OCI-LY7 (cell line): ENCODE measurements around the gene CTDSPL. TPM values are rescaled to one million over a fixed set of nuclear protein-coding genes. Genes with fewer than 3 reads are reported as not detected.

Experiments
- BruUV-seq: library from RNA; stranded (reverse); fragments of 400-500 nt; replicated peaks from 2 replicates; lab custom pipeline; 2021; lab: Mats Ljungman, UMichigan
- CTCF ChIA-PET: fragments of 300-600 bp; sonication (Branson Sonifier 250); formaldehyde crosslinking; loops from one replicate; lab custom pipeline; 2022; ENCODE audit warnings: antibody characterized with exemption; ENCODE audit not compliant: unreplicated experiment; lab: Charles Lee
- POLR2A ChIA-PET: fragments of 300-600 bp; sonication (Branson Sonifier 250); formaldehyde crosslinking; loops from one replicate; lab custom pipeline; 2022; ENCODE audit warnings: antibody characterized with exemption; lab: Charles Lee
- DNase-seq: peaks from one replicate; pipeline ENCODE4 v3.0.0-alpha.2; 2015; ENCODE audit warnings: low spot score
- H2AFZ ChIP-seq: fragments of 200-600 bp; sonication (generic), shearing (Covaris generic); 2 replicates; pipeline ENCODE4 v1.6.1; 2014; ENCODE audit warnings: mild to moderate bottlenecking, antibody characterized with exemption, low read length, moderate library complexity
- H3K27ac ChIP-seq: fragments of 200-600 bp; sonication (generic); 2 replicates; pipeline ENCODE4 v1.5.1; 2014; ENCODE audit warnings: mixed run types, low read depth, mild to moderate bottlenecking, moderate library complexity, low read length, inconsistent platforms; ENCODE audit not compliant: poor library complexity, severe bottlenecking
- H3K36me3 ChIP-seq: fragments of 200-600 bp; sonication (generic); 2 replicates; pipeline ENCODE4 v1.6.1; 2014; ENCODE audit warnings: mild to moderate bottlenecking, antibody characterized with exemption, low read length, moderate library complexity, mixed read lengths; ENCODE audit not compliant: insufficient read depth
- H3K4me1 ChIP-seq: fragments of 200-600 bp; sonication (generic); 2 replicates; pipeline ENCODE4 v1.5.1; 2014; ENCODE audit warnings: mild to moderate bottlenecking, low read length; ENCODE audit not compliant: insufficient read depth, poor library complexity, severe bottlenecking
- H3K4me2 ChIP-seq: fragments of 200-600 bp; sonication (generic); 2 replicates; pipeline ENCODE4 v1.6.1; 2014; ENCODE audit warnings: mild to moderate bottlenecking, low read length
- H3K4me3 ChIP-seq: fragments of 200-600 bp; sonication (generic); 2 replicates; pipeline ENCODE4 v1.5.1; 2014; ENCODE audit warnings: mild to moderate bottlenecking, low read depth, low read length; ENCODE audit not compliant: poor library complexity, severe bottlenecking
- H3K79me2 ChIP-seq: fragments of 200-600 bp; sonication (generic); 2 replicates; pipeline ENCODE4 v1.6.1; 2016; ENCODE audit warnings: low read depth, mild to moderate bottlenecking, low read length, moderate library complexity, mixed read lengths; ENCODE audit not compliant: insufficient read depth
- H3K9me2 ChIP-seq: fragments of 200-600 bp; sonication (generic); 2 replicates; pipeline ENCODE4 v1.6.1; 2016; ENCODE audit warnings: mild to moderate bottlenecking, low read length, mixed read lengths; ENCODE audit not compliant: insufficient read depth
- H3K9me3 ChIP-seq: fragments of 200-600 bp; sonication (generic); 2 replicates; pipeline ENCODE4 v1.6.1; 2014; ENCODE audit warnings: mild to moderate bottlenecking, mixed run types, low read length, mixed read lengths
- H4K20me1 ChIP-seq: fragments of 200-600 bp; sonication (generic); 2 replicates; pipeline ENCODE4 v1.6.1; 2014; ENCODE audit warnings: mild to moderate bottlenecking, antibody characterized with exemption, low read length, moderate library complexity, mixed read lengths; ENCODE audit not compliant: insufficient read depth
- EZH2phosphoT487 ChIP-seq: fragments of 200-600 bp; sonication (generic); IDR thresholded peaks from 2 replicates; pipeline ENCODE4 v1.6.1; 2018; ENCODE audit warnings: low read depth, borderline replicate concordance, mild to moderate bottlenecking, mixed run types, antibody characterized with exemption, low read length, moderate library complexity, mixed read lengths
- intact Hi-C: fragments of 100-400 bp; cut with micrococcal nuclease; formaldehyde crosslinking; loops from one replicate; pipeline ENCODE4 v1.10.0; 2022; ENCODE audit not compliant: unreplicated experiment
- total RNA-seq, 2 experiments: library from RNA; depleted of rRNA in 1 of 2; stranded (reverse); fragments of >200 nt in 1 of 2; shearing (Covaris generic) in 1 of 2; gene quantifications; 2 replicates each; pipeline ENCODE4 v1.2.3, GENCODE V29; 2014 to 2022
- TF ChIP-seq, protein P1 (sequence below): fragments of 200-600 bp; sonication (generic); conservative IDR thresholded peaks from 2 replicates; pipeline ENCODE4 v1.5.1; 2014; ENCODE audit warnings: mild to moderate bottlenecking, antibody characterized with exemption, low read length, moderate library complexity, mixed read lengths

The CTDSPL gene
- total RNA-seq, 2 experiments from 2014 or later = 0.38 TPM; not detected in 1

DNA sequence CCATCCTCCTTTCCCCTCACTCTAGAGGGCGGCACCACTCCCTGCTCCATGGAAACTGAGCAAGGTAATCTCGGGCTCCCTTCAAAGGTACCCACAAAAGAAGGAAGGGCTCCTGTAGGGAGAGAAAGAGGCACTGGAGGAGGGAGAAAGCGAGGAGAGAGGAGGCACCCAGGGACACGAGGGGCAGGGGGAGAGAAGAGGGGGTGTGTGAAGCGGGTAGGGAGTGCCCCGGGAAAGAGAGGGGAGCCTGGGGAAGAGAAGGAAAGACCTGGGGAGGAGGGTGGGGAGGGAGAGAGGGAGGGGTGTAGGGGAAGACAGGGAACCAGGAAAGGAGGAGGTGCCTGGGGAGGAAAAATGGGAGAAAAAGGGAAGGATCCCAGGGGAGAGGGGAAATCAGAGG is 129.4 kb downstream of the CTDSPL start:
- no peak overlapping the region for H3K4me3 ChIP-seq
- peaks cover 10% of the 10 kb centered on the region; the same call in 1 of the 2 replicates for H3K36me3 ChIP-seq
- CTCF ChIA-PET = no interaction called here
- TF ChIP-seq, protein P1, sequence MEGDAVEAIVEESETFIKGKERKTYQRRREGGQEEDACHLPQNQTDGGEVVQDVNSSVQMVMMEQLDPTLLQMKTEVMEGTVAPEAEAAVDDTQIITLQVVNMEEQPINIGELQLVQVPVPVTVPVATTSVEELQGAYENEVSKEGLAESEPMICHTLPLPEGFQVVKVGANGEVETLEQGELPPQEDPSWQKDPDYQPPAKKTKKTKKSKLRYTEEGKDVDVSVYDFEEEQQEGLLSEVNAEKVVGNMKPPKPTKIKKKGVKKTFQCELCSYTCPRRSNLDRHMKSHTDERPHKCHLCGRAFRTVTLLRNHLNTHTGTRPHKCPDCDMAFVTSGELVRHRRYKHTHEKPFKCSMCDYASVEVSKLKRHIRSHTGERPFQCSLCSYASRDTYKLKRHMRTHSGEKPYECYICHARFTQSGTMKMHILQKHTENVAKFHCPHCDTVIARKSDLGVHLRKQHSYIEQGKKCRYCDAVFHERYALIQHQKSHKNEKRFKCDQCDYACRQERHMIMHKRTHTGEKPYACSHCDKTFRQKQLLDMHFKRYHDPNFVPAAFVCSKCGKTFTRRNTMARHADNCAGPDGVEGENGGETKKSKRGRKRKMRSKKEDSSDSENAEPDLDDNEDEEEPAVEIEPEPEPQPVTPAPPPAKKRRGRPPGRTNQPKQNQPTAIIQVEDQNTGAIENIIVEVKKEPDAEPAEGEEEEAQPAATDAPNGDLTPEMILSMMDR = no peak
- TF ChIP-seq EZH2phosphoT487 = no peak
- H2AFZ ChIP-seq = no peak overlapping the region
- peaks cover 9% of the 10 kb centered on the region; the same call in 1 of the 2 replicates for H3K79me2 ChIP-seq
- no peak overlapping the region for H3K4me2 ChIP-seq
- H3K4me1 ChIP-seq = peaks cover 19% of the 10 kb centered on the region
- no peaks in the 10 kb centered on the region for H3K9me3 ChIP-seq
- POLR2A ChIA-PET = no interaction called here
- no peaks in the 10 kb centered on the region for H3K9me2 ChIP-seq
- no TSS peak for BruUV-seq
- no peak overlapping the region for H3K27ac ChIP-seq
- DNase-seq = no peak
- intact Hi-C loops = no loop called here
- H4K20me1 ChIP-seq = no peaks in the 10 kb centered on the region

DNA sequence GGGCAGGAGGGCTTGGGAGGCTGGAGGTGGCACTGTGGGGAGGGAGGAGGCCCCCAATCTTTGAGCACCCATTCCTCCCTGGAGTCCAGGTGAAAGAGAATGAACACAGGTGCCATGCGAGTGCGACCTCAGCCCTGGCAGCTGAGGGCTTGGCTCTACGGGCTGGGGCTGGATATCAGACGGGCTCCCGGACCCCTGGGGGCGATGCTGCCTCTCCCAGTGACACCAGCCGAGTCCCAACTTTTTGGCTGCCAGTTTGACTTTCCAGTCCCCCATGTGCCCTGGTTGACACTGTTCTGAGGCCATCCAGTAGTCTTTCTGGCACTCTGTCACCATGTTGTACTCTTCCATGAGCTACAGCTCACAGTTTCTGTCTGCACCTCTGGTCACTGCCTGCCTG is 130.1 kb downstream of the CTDSPL start:
- no TSS peak for BruUV-seq
- POLR2A ChIA-PET = no interaction called here
- CTCF ChIA-PET = no interaction called here

More for the DNA sequence above, 130.1 kb downstream of the CTDSPL start:
- Histone ChIP-seq H3K36me3 (peaks cover 17% of the 10 kb centered on the region; the same call in 1 of the 2 replicates), H4K20me1 (no peaks in the 10 kb centered on the region), H3K4me2 (no peak overlapping the region), H3K9me3 (no peaks in the 10 kb centered on the region), H3K4me1 (peaks cover 26% of the 10 kb centered on the region), H3K79me2 (peaks cover 9% of the 10 kb centered on the region; the same call in 1 of the 2 replicates), H3K9me2 (no peaks in the 10 kb centered on the region), H2AFZ (no peak overlapping the region), H3K27ac (no peak overlapping the region), H3K4me3 (no peak overlapping the region)
- intact Hi-C loops = no loop called here
- TF ChIP-seq, protein P1 = no peak
- no peak for TF ChIP-seq EZH2phosphoT487
- no peak for DNase-seq
